GM12878 (cell line): ENCODE results near the gene VCL. TPM values are rescaled to one million over a fixed set of nuclear protein-coding genes. Genes with fewer than 3 reads are reported as not detected.

ENCODE experiments used
- CEBPB ChIP-seq, 2 experiments: fragments of 150-350 bp in 1 of 2; IDR thresholded peaks; 2 replicates each; pipeline ENCODE4 v1.6.1; 2012 to 2014; ENCODE audit warnings: low read depth in 2 of 2, low read length in 2 of 2, borderline replicate concordance in 1 of 2, inconsistent platforms in 1 of 2
- IKZF1 ChIP-seq: fragments of 450-650 bp; conservative IDR thresholded peaks from 2 replicates; pipeline ENCODE4 v1.6.1; 2017; ENCODE audit warnings: antibody characterized with exemption, mild to moderate bottlenecking
- KAT2A ChIP-seq: conservative IDR thresholded peaks from 2 replicates; pipeline ENCODE4 v1.6.1; 2011; ENCODE audit warnings: low read depth, low read length; ENCODE audit not compliant: control insufficient read depth
- MXI1 ChIP-seq: fragments of 150-350 bp; IDR thresholded peaks from 2 replicates; pipeline ENCODE4 v1.6.1; 2011; ENCODE audit warnings: low read depth, mild to moderate bottlenecking, inconsistent platforms, low read length, improper control_type of control experiment
- POLR2A ChIP-seq: IDR thresholded peaks from 2 replicates; pipeline ENCODE4 v1.6.1; 2011; ENCODE audit warnings: low read depth, mild to moderate bottlenecking, low read length
- RAD51 ChIP-seq: fragments of 450-650 bp; IDR thresholded peaks from 2 replicates; pipeline ENCODE4 v1.6.1; 2016; ENCODE audit warnings: moderate library complexity, mild to moderate bottlenecking, inconsistent platforms
- SMAD5 ChIP-seq: IDR thresholded peaks from 2 replicates; pipeline ENCODE4 v1.6.1; 2016; ENCODE audit warnings: antibody characterized with exemption, low read depth
- STAT1 ChIP-seq: fragments of 450-650 bp; conservative IDR thresholded peaks from 2 replicates; pipeline ENCODE4 v1.6.1; 2014; ENCODE audit warnings: antibody characterized with exemption, mild to moderate bottlenecking
- YY1 ChIP-seq: IDR thresholded peaks from 2 replicates; pipeline ENCODE4 v1.6.1; 2011; ENCODE audit warnings: low read depth, mild to moderate bottlenecking, low read length
- polyA plus RNA-seq, 11 experiments: library from polyadenylated mRNA; depleted of rRNA in 4 of 11; unstranded in 6 of 11; stranded (reverse) in 5 of 11; fragments of >200 nt; fragmentation: Nextera tagmentation in 4 of 11; fragmentation: Illumina TruSeq in 1 of 11; extraction: Ambion mirVana in 4 of 11; extraction: Trizol in 1 of 11; gene quantifications; 1 replicate in 1 of 11; 2 replicates in 10 of 11; pipeline versions ENCODE4 v1.2.1 to v1.2.3, GENCODE V29; 2011 to 2016; ENCODE audit warnings: inconsistent platforms in 2 of 11, missing spikeins in 2 of 11, low read depth in 1 of 11
- total RNA-seq, 4 experiments: library from RNA; depleted of rRNA in 3 of 4; stranded (reverse); fragments of >200 nt in 3 of 4; fragmentation: Illumina TruSeq in 1 of 4; extraction: Trizol in 1 of 4; gene quantifications; 2 replicates each; pipeline versions ENCODE4 v1.2.1 to v1.2.3, GENCODE V29; 2013 to 2021
- TF ChIP-seq, protein P1 (sequence below): IDR thresholded peaks from 2 replicates; pipeline ENCODE4 v1.6.1; 2012; ENCODE audit warnings: improper control_type of control experiment, low read depth, low read length; ENCODE audit not compliant: insufficient replicate concordance

VCL gene
- total and polyA plus RNA-seq, 10 of the 15 experiments (the other 5 are each of a cell fraction or from before 2014, with no cell fraction given): 6.7 to 54.6 (median 24.3) TPM

DNA sequence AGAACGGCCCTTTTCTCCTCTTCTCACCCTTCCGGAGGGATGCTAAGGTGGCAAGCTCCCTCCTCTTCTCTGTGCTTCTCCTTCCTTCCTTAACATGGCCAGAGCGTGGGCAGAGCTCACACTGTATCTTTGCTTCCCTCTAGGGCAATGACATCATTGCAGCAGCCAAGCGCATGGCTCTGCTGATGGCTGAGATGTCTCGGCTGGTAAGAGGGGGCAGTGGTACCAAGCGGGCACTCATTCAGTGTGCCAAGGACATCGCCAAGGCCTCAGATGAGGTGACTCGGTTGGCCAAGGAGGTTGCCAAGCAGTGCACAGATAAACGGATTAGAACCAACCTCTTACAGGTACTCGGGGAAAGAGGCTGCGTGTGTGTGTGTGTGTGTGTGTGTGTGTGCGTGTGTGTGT is 116.1 kb downstream of the VCL start (continued):
- TF ChIP-seq, protein P1, sequence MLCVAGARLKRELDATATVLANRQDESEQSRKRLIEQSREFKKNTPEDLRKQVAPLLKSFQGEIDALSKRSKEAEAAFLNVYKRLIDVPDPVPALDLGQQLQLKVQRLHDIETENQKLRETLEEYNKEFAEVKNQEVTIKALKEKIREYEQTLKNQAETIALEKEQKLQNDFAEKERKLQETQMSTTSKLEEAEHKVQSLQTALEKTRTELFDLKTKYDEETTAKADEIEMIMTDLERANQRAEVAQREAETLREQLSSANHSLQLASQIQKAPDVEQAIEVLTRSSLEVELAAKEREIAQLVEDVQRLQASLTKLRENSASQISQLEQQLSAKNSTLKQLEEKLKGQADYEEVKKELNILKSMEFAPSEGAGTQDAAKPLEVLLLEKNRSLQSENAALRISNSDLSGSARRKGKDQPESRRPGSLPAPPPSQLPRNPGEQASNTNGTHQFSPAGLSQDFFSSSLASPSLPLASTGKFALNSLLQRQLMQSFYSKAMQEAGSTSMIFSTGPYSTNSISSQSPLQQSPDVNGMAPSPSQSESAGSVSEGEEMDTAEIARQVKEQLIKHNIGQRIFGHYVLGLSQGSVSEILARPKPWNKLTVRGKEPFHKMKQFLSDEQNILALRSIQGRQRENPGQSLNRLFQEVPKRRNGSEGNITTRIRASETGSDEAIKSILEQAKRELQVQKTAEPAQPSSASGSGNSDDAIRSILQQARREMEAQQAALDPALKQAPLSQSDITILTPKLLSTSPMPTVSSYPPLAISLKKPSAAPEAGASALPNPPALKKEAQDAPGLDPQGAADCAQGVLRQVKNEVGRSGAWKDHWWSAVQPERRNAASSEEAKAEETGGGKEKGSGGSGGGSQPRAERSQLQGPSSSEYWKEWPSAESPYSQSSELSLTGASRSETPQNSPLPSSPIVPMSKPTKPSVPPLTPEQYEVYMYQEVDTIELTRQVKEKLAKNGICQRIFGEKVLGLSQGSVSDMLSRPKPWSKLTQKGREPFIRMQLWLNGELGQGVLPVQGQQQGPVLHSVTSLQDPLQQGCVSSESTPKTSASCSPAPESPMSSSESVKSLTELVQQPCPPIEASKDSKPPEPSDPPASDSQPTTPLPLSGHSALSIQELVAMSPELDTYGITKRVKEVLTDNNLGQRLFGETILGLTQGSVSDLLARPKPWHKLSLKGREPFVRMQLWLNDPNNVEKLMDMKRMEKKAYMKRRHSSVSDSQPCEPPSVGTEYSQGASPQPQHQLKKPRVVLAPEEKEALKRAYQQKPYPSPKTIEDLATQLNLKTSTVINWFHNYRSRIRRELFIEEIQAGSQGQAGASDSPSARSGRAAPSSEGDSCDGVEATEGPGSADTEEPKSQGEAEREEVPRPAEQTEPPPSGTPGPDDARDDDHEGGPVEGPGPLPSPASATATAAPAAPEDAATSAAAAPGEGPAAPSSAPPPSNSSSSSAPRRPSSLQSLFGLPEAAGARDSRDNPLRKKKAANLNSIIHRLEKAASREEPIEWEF: no peak
- TF ChIP-seq STAT1 (no peak), CEBPB (IDR thresholded peaks at IDR 0.05; ENCODE audit: borderline replicate concordance in 1 of 2, low read depth in 2 of 2, low read length in 2 of 2) (no peak), RAD51 (no peak), IKZF1 (no peak), POLR2A (no peak), SMAD5 (no peak), YY1 (no peak), MXI1 (no peak), KAT2A (no peak)
